SIG-M5 (cell line): Measurements from ENCODE around the gene PREX1.

Experiments
- DNase-seq: peaks from one replicate; lab custom pipeline; 2025; lab: John Stamatoyannopoulos, UW

PREX1 gene

GRCh38 chr20:48750376-48750775 is 77.4 kb downstream of the PREX1 start:
- DNase-seq = no peak

- no peak for DNase-seq
These were observed 78.4 kb downstream of the PREX1 start for GRCh38 chr20:48749437-48749836.

GRCh38 chr20:48748556-48748955 is 79.2 kb downstream of the PREX1 start:
- no peak for DNase-seq

- no peak for DNase-seq
These were observed 79.9 kb downstream of the PREX1 start for GRCh38 chr20:48747840-48748414.

- no peak for DNase-seq
These were observed 82.5 kb downstream of the PREX1 start for GRCh38 chr20:48745330-48745729.

GRCh38 chr20:48744515-48744914 is 83.3 kb downstream of the PREX1 start:
- DNase-seq = no peak

GRCh38 chr20:48743807-48744206 is 84.0 kb downstream of the PREX1 start:
- DNase-seq = no peak

- DNase-seq = no peak
These were observed 84.7 kb downstream of the PREX1 start for GRCh38 chr20:48742912-48743680.

- DNase-seq = no peak
These were observed 85.6 kb downstream of the PREX1 start for GRCh38 chr20:48742233-48742632.

- DNase-seq = no peak
These were observed 86.1 kb downstream of the PREX1 start for GRCh38 chr20:48741669-48742068.

- DNase-seq = no peak
These were observed 87.1 kb downstream of the PREX1 start for GRCh38 chr20:48740712-48741111.

GRCh38 chr20:48740292-48740649 is 87.5 kb downstream of the PREX1 start:
- DNase-seq = no peak

- no peak for DNase-seq
These were observed 88.2 kb downstream of the PREX1 start for GRCh38 chr20:48739395-48740291.

- DNase-seq = no peak
These were observed 89.1 kb downstream of the PREX1 start for GRCh38 chr20:48738399-48739304.

- DNase-seq = no peak
These were observed 89.8 kb downstream of the PREX1 start for GRCh38 chr20:48738094-48738398.

GRCh38 chr20:48737434-48738093 is 90.2 kb downstream of the PREX1 start:
- DNase-seq = no peak

GRCh38 chr20:48736636-48737035 is 91.2 kb downstream of the PREX1 start:
- DNase-seq = no peak

- no peak for DNase-seq
These were observed 91.6 kb downstream of the PREX1 start for GRCh38 chr20:48736231-48736630.

GRCh38 chr20:48735112-48735511 is 92.7 kb downstream of the PREX1 start:
- no peak for DNase-seq

- DNase-seq = no peak
These were observed 93.6 kb downstream of the PREX1 start for GRCh38 chr20:48734104-48734749.

- DNase-seq = no peak
These were observed 94.5 kb downstream of the PREX1 start for GRCh38 chr20:48733296-48733790.
